HEK293T (cell line): Measurements from ENCODE around the gene BMP6.

Source experiments
- BHLHE40 ChIP-seq: fragments of 450-650 bp; IDR thresholded peaks from 2 replicates; pipeline ENCODE4 v1.6.1; 2016; ENCODE audit warnings: mild to moderate bottlenecking, moderate library complexity, borderline replicate concordance
- ELF4 ChIP-seq: fragments of 450-650 bp; IDR thresholded peaks from 2 replicates; pipeline ENCODE4 v1.6.1; 2017; ENCODE audit warnings: antibody characterized with exemption
- FOXK2 ChIP-seq: fragments of 450-650 bp; IDR thresholded peaks from 2 replicates; pipeline ENCODE4 v1.6.1; 2016; ENCODE audit warnings: mild to moderate bottlenecking
- SP1 ChIP-seq: fragments of 450-650 bp; IDR thresholded peaks from 2 replicates; pipeline ENCODE4 v1.6.1; 2017
- SUZ12 ChIP-seq: fragments of 450-650 bp; IDR thresholded peaks from 2 replicates; pipeline ENCODE4 v1.6.1; 2016; ENCODE audit warnings: mild to moderate bottlenecking
- TARDBP ChIP-seq: fragments of 450-650 bp; IDR thresholded peaks from 2 replicates; pipeline ENCODE4 v1.6.1; 2016
- TF ChIP-seq, protein P1 (sequence below): fragments of 450-650 bp; IDR thresholded peaks from 2 replicates; pipeline ENCODE4 v1.6.1; 2016

DNA sequence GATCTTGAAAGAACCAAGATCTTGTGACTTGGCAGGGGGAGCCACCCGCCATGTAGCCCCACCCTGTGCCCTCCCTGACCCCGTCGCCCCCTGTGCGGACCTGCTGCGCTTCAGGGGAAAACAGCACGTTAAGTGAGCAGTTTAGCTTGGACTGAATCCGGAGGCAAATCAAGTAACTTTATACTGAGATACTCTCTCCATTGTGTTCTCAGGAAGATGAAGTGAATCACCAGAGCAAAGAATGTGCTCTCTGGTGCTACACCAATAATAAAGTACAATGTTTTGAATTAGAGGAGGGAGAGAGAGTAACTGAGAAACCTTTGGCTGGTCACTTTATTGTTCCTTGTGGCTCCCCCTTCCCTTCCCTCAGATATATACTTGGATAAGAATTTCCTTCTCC, 101.2 kb downstream of the BMP6 start:
- TF ChIP-seq ELF4: no peak
- no peak for TF ChIP-seq TARDBP
- no peak for TF ChIP-seq SUZ12
- TF ChIP-seq, protein P1, sequence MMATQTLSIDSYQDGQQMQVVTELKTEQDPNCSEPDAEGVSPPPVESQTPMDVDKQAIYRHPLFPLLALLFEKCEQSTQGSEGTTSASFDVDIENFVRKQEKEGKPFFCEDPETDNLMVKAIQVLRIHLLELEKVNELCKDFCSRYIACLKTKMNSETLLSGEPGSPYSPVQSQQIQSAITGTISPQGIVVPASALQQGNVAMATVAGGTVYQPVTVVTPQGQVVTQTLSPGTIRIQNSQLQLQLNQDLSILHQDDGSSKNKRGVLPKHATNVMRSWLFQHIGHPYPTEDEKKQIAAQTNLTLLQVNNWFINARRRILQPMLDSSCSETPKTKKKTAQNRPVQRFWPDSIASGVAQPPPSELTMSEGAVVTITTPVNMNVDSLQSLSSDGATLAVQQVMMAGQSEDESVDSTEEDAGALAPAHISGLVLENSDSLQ: no peak
- TF ChIP-seq FOXK2: no peak
- no peak for TF ChIP-seq BHLHE40
- no peak for TF ChIP-seq SP1
